Measurements from ENCODE around the gene ZFP36L2. TPM values are rescaled to one million over a fixed set of nuclear protein-coding genes. Genes with fewer than 3 reads are reported as not detected.

The ZFP36L2 gene
- total RNA-seq, 4 donors from 2014 or later: 50.9 to 83.2 (median 73.4) TPM

GRCh38 chr2:43206602-43207001 lies 19.8 kb downstream of the ZFP36L2 start:
- Histone ChIP-seq H3K36me3 (no peaks in the 10 kb centered on the region), H3K27ac (no peak overlapping the region), H3K4me3 (no peak overlapping the region), H3K4me1 (peaks cover 0 to 17% (median 6%) of the 10 kb centered on the region in 3 donors), H3K27me3 (no peaks in the 10 kb centered on the region), H3K9me3 (no peaks in the 10 kb centered on the region)
- TF ChIP-seq POLR2AphosphoS5 (IDR thresholded peaks at IDR 0.05): no peak
- no peak for TF ChIP-seq EP300 (IDR thresholded peaks at IDR 0.05)
- no peak for TF ChIP-seq POLR2A (IDR thresholded peaks at IDR 0.05)
- TF ChIP-seq CTCF (IDR thresholded peaks at IDR 0.05): no peak
- no CpG with 5 or more reads among the region's 7 CpGs for WGBS, 2 donors (ENCODE audit: low coverage in 1 of 2)
- ATAC-seq: no peak

DNA sequence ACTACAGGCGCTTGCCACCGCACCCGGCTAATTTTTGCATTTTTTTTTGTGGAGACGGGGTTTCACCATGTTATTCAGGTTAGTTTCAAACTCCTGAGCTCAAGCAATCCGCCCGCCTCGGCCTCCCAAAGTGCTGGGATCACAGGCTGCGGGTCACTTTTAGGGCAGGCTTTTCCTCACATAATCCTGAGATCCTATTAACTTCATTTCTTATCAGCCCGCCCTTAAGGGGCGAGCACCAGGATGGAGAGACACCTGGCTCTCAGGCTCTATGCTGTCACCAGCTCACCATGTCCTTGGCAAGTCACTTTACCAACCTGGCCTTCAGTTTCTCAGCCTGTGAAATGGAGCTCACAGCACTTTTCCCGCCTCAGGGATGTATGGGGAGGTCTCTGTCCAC lies 23.0 kb downstream of the ZFP36L2 start:
- H3K4me1 ChIP-seq: no peaks in the 10 kb centered on the region
- H3K36me3 ChIP-seq: no peaks in the 10 kb centered on the region
- 91 to 100% methylated on average over 1 to 7 of the region's 11 CpGs for WGBS, 2 donors (ENCODE audit: low coverage in 1 of 2)
- TF ChIP-seq POLR2A (IDR thresholded peaks at IDR 0.05): no peak
- TF ChIP-seq POLR2AphosphoS5 (IDR thresholded peaks at IDR 0.05): no peak
- no peak for TF ChIP-seq EP300 (IDR thresholded peaks at IDR 0.05)
- TF ChIP-seq CTCF (IDR thresholded peaks at IDR 0.05): no peak
- no peak for ATAC-seq
- no peaks in the 10 kb centered on the region for H3K9me3 ChIP-seq
- no peaks in the 10 kb centered on the region for H3K27me3 ChIP-seq
- no peak overlapping the region for H3K27ac ChIP-seq
- no peak overlapping the region for H3K4me3 ChIP-seq

GRCh38 chr2:43202289-43202688 lies 24.1 kb downstream of the ZFP36L2 start:
- H3K27ac ChIP-seq: no peak overlapping the region
- no peaks in the 10 kb centered on the region for H3K9me3 ChIP-seq
- H3K4me3 ChIP-seq: no peak overlapping the region
- ATAC-seq: no peak
- 55 to 69% methylated on average over 2 of the region's 2 CpGs for WGBS, 2 donors (ENCODE audit: low coverage in 1 of 2)
- H3K27me3 ChIP-seq: no peaks in the 10 kb centered on the region
- TF ChIP-seq EP300 (IDR thresholded peaks at IDR 0.05) (no peak), POLR2A (IDR thresholded peaks at IDR 0.05) (no peak), POLR2AphosphoS5 (IDR thresholded peaks at IDR 0.05) (no peak), CTCF (IDR thresholded peaks at IDR 0.05) (no peak)
- no peaks in the 10 kb centered on the region for H3K36me3 ChIP-seq
- H3K4me1 ChIP-seq: no peaks in the 10 kb centered on the region

GRCh38 chr2:43201497-43201896 lies 24.9 kb downstream of the ZFP36L2 start:
- Histone ChIP-seq H3K27me3 (no peaks in the 10 kb centered on the region), H3K27ac (no peak overlapping the region), H3K9me3 (no peaks in the 10 kb centered on the region), H3K4me1 (no peaks in the 10 kb centered on the region), H3K4me3 (no peak overlapping the region), H3K36me3 (no peaks in the 10 kb centered on the region)
- WGBS, 2 donors (ENCODE audit: low coverage in 1 of 2): 80 to 88% methylated on average over 1 of the region's 4 CpGs
- TF ChIP-seq CTCF (IDR thresholded peaks at IDR 0.05): no peak
- no peak for TF ChIP-seq EP300 (IDR thresholded peaks at IDR 0.05)
- TF ChIP-seq POLR2A (IDR thresholded peaks at IDR 0.05): no peak
- TF ChIP-seq POLR2AphosphoS5 (IDR thresholded peaks at IDR 0.05): no peak
- no peak for ATAC-seq

GRCh38 chr2:43201016-43201415 lies 25.4 kb downstream of the ZFP36L2 start:
- no peaks in the 10 kb centered on the region for H3K4me1 ChIP-seq
- no peaks in the 10 kb centered on the region for H3K9me3 ChIP-seq
- no peak overlapping the region for H3K27ac ChIP-seq
- no peak overlapping the region for H3K4me3 ChIP-seq
- WGBS, 2 donors (ENCODE audit: low coverage in 1 of 2): 96 to 97% methylated on average over 4 of the region's 7 CpGs
- ATAC-seq: no peak
- TF ChIP-seq POLR2AphosphoS5 (IDR thresholded peaks at IDR 0.05) (no peak), EP300 (IDR thresholded peaks at IDR 0.05) (no peak), CTCF (IDR thresholded peaks at IDR 0.05) (no peak), POLR2A (IDR thresholded peaks at IDR 0.05) (no peak)
- no peaks in the 10 kb centered on the region for H3K36me3 ChIP-seq
- no peaks in the 10 kb centered on the region for H3K27me3 ChIP-seq

Measured in gastroesophageal sphincter (tissue), 4 donors.